Measurements from ENCODE around the gene TAX1BP3. TPM values are rescaled to one million over a fixed set of nuclear protein-coding genes. Genes with fewer than 3 reads are reported as not detected.
A peak's percentile ranks its signal among the peaks of the same experiment; 100 is the strongest.

Gene TAX1BP3
- total and polyA plus RNA-seq, 9 of the 15 experiments (the other 6 are each of a cell fraction or from before 2014, with no cell fraction given): 0.99 to 14.5 (median 6.2) TPM

DNA sequence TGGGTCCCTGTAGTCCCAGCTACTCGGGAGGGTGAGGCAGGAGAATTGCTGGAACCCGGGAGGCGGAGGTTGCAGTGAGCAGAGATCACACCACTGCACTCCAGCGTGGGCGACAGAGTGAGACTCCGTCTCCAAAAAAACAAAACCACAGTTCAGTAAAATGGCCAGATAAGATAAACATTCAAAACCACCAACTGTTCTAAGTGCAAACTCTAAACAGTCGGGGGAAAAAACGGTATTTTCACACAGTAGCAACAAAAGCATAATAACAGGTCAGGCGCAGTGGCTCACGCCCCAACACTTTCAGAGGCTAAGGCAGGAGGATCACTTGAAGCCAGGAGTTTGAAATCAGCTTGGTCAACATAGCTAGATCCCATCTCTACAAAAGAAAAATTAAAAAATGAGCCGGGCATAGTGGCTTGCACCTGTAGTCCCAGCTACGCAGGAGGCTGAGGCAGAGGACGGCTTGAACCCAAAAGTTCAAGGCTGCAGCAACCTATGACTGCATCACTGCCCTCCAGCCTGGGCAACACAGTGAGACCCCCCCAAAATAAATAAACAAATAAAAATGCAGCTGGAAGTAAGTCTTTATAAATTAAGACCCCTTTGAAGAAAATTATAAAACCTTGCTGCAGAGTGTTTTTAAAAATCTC is 44.6 kb upstream of the TAX1BP3 start (continued):
- TF ChIP-seq, protein P1, sequence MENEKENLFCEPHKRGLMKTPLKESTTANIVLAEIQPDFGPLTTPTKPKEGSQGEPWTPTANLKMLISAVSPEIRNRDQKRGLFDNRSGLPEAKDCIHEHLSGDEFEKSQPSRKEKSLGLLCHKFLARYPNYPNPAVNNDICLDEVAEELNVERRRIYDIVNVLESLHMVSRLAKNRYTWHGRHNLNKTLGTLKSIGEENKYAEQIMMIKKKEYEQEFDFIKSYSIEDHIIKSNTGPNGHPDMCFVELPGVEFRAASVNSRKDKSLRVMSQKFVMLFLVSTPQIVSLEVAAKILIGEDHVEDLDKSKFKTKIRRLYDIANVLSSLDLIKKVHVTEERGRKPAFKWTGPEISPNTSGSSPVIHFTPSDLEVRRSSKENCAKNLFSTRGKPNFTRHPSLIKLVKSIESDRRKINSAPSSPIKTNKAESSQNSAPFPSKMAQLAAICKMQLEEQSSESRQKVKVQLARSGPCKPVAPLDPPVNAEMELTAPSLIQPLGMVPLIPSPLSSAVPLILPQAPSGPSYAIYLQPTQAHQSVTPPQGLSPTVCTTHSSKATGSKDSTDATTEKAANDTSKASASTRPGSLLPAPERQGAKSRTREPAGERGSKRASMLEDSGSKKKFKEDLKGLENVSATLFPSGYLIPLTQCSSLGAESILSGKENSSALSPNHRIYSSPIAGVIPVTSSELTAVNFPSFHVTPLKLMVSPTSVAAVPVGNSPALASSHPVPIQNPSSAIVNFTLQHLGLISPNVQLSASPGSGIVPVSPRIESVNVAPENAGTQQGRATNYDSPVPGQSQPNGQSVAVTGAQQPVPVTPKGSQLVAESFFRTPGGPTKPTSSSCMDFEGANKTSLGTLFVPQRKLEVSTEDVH (IDR thresholded peaks at IDR 0.05; ENCODE audit: low read depth, partially characterized antibody): no peak
- TF ChIP-seq, protein P2, sequence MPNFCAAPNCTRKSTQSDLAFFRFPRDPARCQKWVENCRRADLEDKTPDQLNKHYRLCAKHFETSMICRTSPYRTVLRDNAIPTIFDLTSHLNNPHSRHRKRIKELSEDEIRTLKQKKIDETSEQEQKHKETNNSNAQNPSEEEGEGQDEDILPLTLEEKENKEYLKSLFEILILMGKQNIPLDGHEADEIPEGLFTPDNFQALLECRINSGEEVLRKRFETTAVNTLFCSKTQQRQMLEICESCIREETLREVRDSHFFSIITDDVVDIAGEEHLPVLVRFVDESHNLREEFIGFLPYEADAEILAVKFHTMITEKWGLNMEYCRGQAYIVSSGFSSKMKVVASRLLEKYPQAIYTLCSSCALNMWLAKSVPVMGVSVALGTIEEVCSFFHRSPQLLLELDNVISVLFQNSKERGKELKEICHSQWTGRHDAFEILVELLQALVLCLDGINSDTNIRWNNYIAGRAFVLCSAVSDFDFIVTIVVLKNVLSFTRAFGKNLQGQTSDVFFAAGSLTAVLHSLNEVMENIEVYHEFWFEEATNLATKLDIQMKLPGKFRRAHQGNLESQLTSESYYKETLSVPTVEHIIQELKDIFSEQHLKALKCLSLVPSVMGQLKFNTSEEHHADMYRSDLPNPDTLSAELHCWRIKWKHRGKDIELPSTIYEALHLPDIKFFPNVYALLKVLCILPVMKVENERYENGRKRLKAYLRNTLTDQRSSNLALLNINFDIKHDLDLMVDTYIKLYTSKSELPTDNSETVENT (CRISPR knock-in tag; IDR thresholded peaks at IDR 0.05): no peak
- TF ChIP-seq ZNF239 (CRISPR knock-in tag; IDR thresholded peaks at IDR 0.05): no peak
- no peak for TF ChIP-seq ZNF707 (CRISPR knock-in tag; conservative IDR thresholded peaks at IDR 0.05)
- no peak for TF ChIP-seq SRSF3 (IDR thresholded peaks at IDR 0.05; ENCODE audit: insufficient read depth, low read length)
- TF ChIP-seq ZKSCAN1 (IDR thresholded peaks at IDR 0.05; ENCODE audit: low read depth, low read length): no peak
- 0 out of 2 replicates have a peak, but pooled peaks have one; percentile 37 for TF ChIP-seq NCOA1 (IDR thresholded peaks at IDR 0.05; ENCODE audit: low read depth)
- no peak for TF ChIP-seq ZNF778 (CRISPR knock-in tag; IDR thresholded peaks at IDR 0.05)
- TF ChIP-seq ZNF384 (IDR thresholded peaks at IDR 0.05; ENCODE audit: low read depth, low read length): no peak
- TF ChIP-seq L3MBTL2 (IDR thresholded peaks at IDR 0.05): peak; percentile 61
- TF ChIP-seq TGIF2 (CRISPR knock-in tag; IDR thresholded peaks at IDR 0.05): no peak
- TF ChIP-seq, protein P3, sequence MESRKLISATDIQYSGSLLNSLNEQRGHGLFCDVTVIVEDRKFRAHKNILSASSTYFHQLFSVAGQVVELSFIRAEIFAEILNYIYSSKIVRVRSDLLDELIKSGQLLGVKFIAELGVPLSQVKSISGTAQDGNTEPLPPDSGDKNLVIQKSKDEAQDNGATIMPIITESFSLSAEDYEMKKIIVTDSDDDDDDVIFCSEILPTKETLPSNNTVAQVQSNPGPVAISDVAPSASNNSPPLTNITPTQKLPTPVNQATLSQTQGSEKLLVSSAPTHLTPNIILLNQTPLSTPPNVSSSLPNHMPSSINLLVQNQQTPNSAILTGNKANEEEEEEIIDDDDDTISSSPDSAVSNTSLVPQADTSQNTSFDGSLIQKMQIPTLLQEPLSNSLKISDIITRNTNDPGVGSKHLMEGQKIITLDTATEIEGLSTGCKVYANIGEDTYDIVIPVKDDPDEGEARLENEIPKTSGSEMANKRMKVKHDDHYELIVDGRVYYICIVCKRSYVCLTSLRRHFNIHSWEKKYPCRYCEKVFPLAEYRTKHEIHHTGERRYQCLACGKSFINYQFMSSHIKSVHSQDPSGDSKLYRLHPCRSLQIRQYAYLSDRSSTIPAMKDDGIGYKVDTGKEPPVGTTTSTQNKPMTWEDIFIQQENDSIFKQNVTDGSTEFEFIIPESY (CRISPR knock-in tag; IDR thresholded peaks at IDR 0.05): no peak
- no peak for TF ChIP-seq RB1 (IDR thresholded peaks at IDR 0.05; ENCODE audit: low read depth)
- no peak for TF ChIP-seq CXXC5 (CRISPR knock-in tag; IDR thresholded peaks at IDR 0.05)
- TF ChIP-seq CHD2 (IDR thresholded peaks at IDR 0.05; ENCODE audit: low read depth, low read length): no peak
- TF ChIP-seq, protein P4, sequence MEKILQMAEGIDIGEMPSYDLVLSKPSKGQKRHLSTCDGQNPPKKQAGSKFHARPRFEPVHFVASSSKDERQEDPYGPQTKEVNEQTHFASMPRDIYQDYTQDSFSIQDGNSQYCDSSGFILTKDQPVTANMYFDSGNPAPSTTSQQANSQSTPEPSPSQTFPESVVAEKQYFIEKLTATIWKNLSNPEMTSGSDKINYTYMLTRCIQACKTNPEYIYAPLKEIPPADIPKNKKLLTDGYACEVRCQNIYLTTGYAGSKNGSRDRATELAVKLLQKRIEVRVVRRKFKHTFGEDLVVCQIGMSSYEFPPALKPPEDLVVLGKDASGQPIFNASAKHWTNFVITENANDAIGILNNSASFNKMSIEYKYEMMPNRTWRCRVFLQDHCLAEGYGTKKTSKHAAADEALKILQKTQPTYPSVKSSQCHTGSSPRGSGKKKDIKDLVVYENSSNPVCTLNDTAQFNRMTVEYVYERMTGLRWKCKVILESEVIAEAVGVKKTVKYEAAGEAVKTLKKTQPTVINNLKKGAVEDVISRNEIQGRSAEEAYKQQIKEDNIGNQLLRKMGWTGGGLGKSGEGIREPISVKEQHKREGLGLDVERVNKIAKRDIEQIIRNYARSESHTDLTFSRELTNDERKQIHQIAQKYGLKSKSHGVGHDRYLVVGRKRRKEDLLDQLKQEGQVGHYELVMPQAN (IDR thresholded peaks at IDR 0.05; ENCODE audit: borderline replicate concordance): no peak
- TF ChIP-seq CTBP1 (IDR thresholded peaks at IDR 0.05; ENCODE audit: borderline replicate concordance): no peak; the same call in 1 of the 2 replicates
- no peak for TF ChIP-seq NFATC3 (IDR thresholded peaks at IDR 0.05)
- no peak for TF ChIP-seq ASH1L (IDR thresholded peaks at IDR 0.05; ENCODE audit: borderline replicate concordance, low read depth, partially characterized antibody)
- TF ChIP-seq POLR2H (tag; IDR thresholded peaks at IDR 0.05; ENCODE audit: low read depth): no peak
- TF ChIP-seq NCOA6 (IDR thresholded peaks at IDR 0.05): no peak

Data from K562 (cell line).